ENCODE data around the gene JPT2.

Gene JPT2

GRCh38 chr16:1642148-1642547 is 35.9 kb upstream of the JPT2 start:
- no peak for TF ChIP-seq CTCF (IDR thresholded peaks at IDR 0.05; ENCODE audit: low read depth, low read length)
- no peak overlapping the region for H3K4me3 ChIP-seq (ENCODE audit: low read depth, low read length)

- TF ChIP-seq CTCF (IDR thresholded peaks at IDR 0.05; ENCODE audit: low read depth, low read length): no peak
- H3K4me3 ChIP-seq (ENCODE audit: low read depth, low read length): no peak overlapping the region
Measured at GRCh38 chr16:1642753-1643152, 35.3 kb upstream of the JPT2 start.

GRCh38 chr16:1643521-1643920 is 34.6 kb upstream of the JPT2 start:
- H3K4me3 ChIP-seq (ENCODE audit: low read depth, low read length): no peak overlapping the region
- no peak for TF ChIP-seq CTCF (IDR thresholded peaks at IDR 0.05; ENCODE audit: low read depth, low read length)

- TF ChIP-seq CTCF (IDR thresholded peaks at IDR 0.05; ENCODE audit: low read depth, low read length): no peak
- no peak overlapping the region for H3K4me3 ChIP-seq (ENCODE audit: low read depth, low read length)
Measured at GRCh38 chr16:1645914-1646525, 32.1 kb upstream of the JPT2 start.

- H3K4me3 ChIP-seq (ENCODE audit: low read depth, low read length): no peak overlapping the region
- TF ChIP-seq CTCF (IDR thresholded peaks at IDR 0.05; ENCODE audit: low read depth, low read length): no peak
Measured at GRCh38 chr16:1647856-1648255, 30.2 kb upstream of the JPT2 start.

GRCh38 chr16:1650131-1650530 is 27.9 kb upstream of the JPT2 start:
- TF ChIP-seq CTCF (IDR thresholded peaks at IDR 0.05; ENCODE audit: low read depth, low read length): no peak
- H3K4me3 ChIP-seq (ENCODE audit: low read depth, low read length): no peak overlapping the region

GRCh38 chr16:1651094-1651973 is 26.7 kb upstream of the JPT2 start:
- TF ChIP-seq CTCF (IDR thresholded peaks at IDR 0.05; ENCODE audit: low read depth, low read length): no peak
- H3K4me3 ChIP-seq (ENCODE audit: low read depth, low read length): no peak overlapping the region

All from WI38 (cell line).